Measurements from ENCODE around the gene EID2B. TPM values are rescaled to one million over a fixed set of nuclear protein-coding genes. Genes with fewer than 3 reads are reported as not detected.

EID2B gene
- total RNA-seq, 1 experiment from 2014 or later: 2.2 TPM

DNA sequence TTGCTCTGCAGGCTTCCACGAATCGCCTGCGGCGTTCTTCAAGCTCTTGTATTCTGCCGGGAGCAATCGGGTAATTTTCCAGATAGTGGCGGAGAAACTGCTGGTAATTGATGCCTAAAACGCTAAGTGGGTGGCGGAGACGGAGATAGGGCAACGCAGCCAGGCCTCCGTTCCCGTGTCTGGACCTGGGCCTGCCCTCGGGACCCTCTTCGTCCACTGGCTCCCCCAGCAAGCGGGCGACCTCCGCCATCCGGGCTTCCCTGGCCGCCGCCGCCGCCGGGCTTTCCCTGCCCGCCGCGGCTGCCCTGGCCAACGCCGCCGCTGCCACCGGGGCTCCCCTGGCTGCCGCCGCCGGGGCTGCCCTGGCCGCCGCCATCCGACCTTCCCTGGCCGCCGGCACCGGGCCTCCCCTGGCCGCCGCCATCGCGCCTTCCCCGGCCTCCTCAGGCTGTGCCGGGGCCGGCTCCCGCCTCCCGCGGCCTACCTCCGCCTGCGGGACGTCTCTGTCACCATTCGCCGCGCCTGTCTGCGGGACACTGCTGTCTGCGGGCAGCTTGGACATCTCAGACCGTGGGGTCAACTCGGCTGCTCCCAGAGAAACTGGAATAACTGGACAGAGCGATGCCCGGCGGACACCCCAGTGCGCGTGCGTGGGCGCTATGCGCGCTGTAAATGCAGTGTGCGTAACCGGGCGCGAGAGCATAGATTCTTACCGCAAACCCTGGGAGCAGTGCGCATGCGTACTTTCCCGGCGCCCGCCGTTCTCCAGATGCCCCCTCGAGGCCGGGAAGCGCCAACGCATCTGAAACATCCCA is 7.1 kb upstream of the EID2B start, which contains the start of gene EID2:
TSS of gene EID2 (minus strand) at position 644 of the 815 bp plus-strand sequence. CDS start at position 562, 82 bp downstream.
- Histone ChIP-seq H3T11ph (ENCODE audit: low read length) (no peak within 1 kb of the TSS), H3K9ac (ENCODE audit: extremely low read depth, insufficient read length, low read length) (peak within 1 kb of the TSS; percentile 82), H2AK5ac (ENCODE audit: insufficient read length, low read length) (no peak within 1 kb of the TSS), H3K56ac (ENCODE audit: insufficient read length, low read depth, low read length) (no peak within 1 kb of the TSS), H3K23me2 (ENCODE audit: insufficient read length, low read depth, low read length, poor library complexity, severe bottlenecking) (no peaks in the 10 kb centered on the region), H2BK12ac (ENCODE audit: insufficient read length, low read depth, low read length) (no peak within 1 kb of the TSS), H3K23ac (ENCODE audit: insufficient read length, low read depth, low read length) (no peak within 1 kb of the TSS), H3K4ac (ENCODE audit: low read depth, low read length) (no peak within 1 kb of the TSS), H2AFZ (ENCODE audit: low read length) (no peak within 1 kb of the TSS), H2BK15ac (ENCODE audit: low read depth, low read length) (no peak within 1 kb of the TSS; the same call in 1 of the 2 replicates), H3K4me1 (ENCODE audit: insufficient read depth, low read length) (peaks cover 3% of the 10 kb centered on the region; the same call in 1 of the 2 replicates), H4K91ac (ENCODE audit: insufficient read length, low read depth, low read length) (no peak within 1 kb of the TSS), H3K79me2 (ENCODE audit: insufficient read depth, low read length) (peaks cover 1% of the 10 kb centered on the region; the same call in 1 of the 2 replicates), H3K79me1 (ENCODE audit: insufficient read depth, low read depth, low read length, poor library complexity, severe bottlenecking) (no peaks in the 10 kb centered on the region), H4K8ac (replicated peaks; ENCODE audit: insufficient read length, low read depth, low read length) (no peak within 1 kb of the TSS), H3K27me3 (ENCODE audit: insufficient read depth, low read length) (no peaks in the 10 kb centered on the region), H2BK5ac (ENCODE audit: insufficient read length, low read length) (no peak within 1 kb of the TSS), H3K4me2 (ENCODE audit: insufficient read depth, insufficient read length, low read length) (peak within 1 kb of the TSS; percentile 69), H3K14ac (ENCODE audit: insufficient read depth, low read length) (peak within 1 kb of the TSS; percentile 91), H3K18ac (ENCODE audit: insufficient read length, low read depth, low read length) (peak within 1 kb of the TSS; percentile 96), H4K5ac (ENCODE audit: insufficient read length, low read depth, low read length) (no peak within 1 kb of the TSS), H2BK120ac (ENCODE audit: low read depth, low read length, poor library complexity, severe bottlenecking) (no peak within 1 kb of the TSS), H3K27ac (ENCODE audit: insufficient read length, low read depth, low read length) (no peak within 1 kb of the TSS), H3K9me3 (ENCODE audit: control insufficient read depth, low read depth, low read length) (no peaks in the 10 kb centered on the region), H4K20me1 (ENCODE audit: control insufficient read depth, insufficient read depth, insufficient read length) (no peaks in the 10 kb centered on the region), H2BK20ac (ENCODE audit: low read depth, low read length, poor library complexity, severe bottlenecking) (no peak within 1 kb of the TSS)
- Mint-ChIP-seq H3K4me3 (peak within 1 kb of the TSS; percentile 93 to 96), H3K27ac (peak within 1 kb of the TSS; percentile 89 to 98 (median 97); a peak in 6 of 7 replicates), H3K9me3 (no peaks in the 10 kb centered on the region; a peak in 1 of 5 replicates), H3K4me1 (peaks cover 25 to 32% of the 10 kb centered on the region in 2 experiments), H3K36me3 (ENCODE audit: insufficient read depth in 1 of 3, low read depth in 3 of 3) (peaks cover 0 to 6% (median 0%) of the 10 kb centered on the region in 3 experiments; a peak in 4 of 7 replicates), H3K27me3 (ENCODE audit: low read depth) (peaks cover 1% of the 10 kb centered on the region)
- peak; percentile 93 for DNase-seq
- no CpG with 5 or more reads among the region's 84 CpGs for WGBS (ENCODE audit: extremely low coverage, insufficient read length, low lambda C conversion rate)
- TF ChIP-seq, protein P1, sequence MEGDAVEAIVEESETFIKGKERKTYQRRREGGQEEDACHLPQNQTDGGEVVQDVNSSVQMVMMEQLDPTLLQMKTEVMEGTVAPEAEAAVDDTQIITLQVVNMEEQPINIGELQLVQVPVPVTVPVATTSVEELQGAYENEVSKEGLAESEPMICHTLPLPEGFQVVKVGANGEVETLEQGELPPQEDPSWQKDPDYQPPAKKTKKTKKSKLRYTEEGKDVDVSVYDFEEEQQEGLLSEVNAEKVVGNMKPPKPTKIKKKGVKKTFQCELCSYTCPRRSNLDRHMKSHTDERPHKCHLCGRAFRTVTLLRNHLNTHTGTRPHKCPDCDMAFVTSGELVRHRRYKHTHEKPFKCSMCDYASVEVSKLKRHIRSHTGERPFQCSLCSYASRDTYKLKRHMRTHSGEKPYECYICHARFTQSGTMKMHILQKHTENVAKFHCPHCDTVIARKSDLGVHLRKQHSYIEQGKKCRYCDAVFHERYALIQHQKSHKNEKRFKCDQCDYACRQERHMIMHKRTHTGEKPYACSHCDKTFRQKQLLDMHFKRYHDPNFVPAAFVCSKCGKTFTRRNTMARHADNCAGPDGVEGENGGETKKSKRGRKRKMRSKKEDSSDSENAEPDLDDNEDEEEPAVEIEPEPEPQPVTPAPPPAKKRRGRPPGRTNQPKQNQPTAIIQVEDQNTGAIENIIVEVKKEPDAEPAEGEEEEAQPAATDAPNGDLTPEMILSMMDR (conservative IDR thresholded peaks at IDR 0.05): peak; percentile 81
